K562 (cell line): ENCODE measurements around the gene EHD2. TPM values are rescaled to one million over a fixed set of nuclear protein-coding genes. Genes with fewer than 3 reads are reported as not detected.
A peak's percentile ranks its signal among the peaks of the same experiment; 100 is the strongest.

Experiments
- ADNP ChIP-seq: fragments of 200-800 bp; sonication (Bioruptor generic); IDR thresholded peaks from 2 replicates; pipeline ENCODE4 v1.6.1; 2016; ENCODE audit warnings: missing genetic modification characterization, missing compliant biosample characterization
- CBFB ChIP-seq: sonication (generic); formaldehyde crosslinking; IDR thresholded peaks from 2 replicates; pipeline ENCODE4 v1.4.0; 2020; ENCODE audit warnings: mild to moderate bottlenecking, missing genetic modification reagents
- FOXK1 ChIP-seq: sonication (generic); formaldehyde crosslinking; IDR thresholded peaks from 2 replicates; pipeline ENCODE4 v1.8.0; 2022; ENCODE audit warnings: missing genetic modification reagents, mild to moderate bottlenecking, borderline replicate concordance
- GTF2F1 ChIP-seq: IDR thresholded peaks from 2 replicates; pipeline ENCODE4 v1.6.1; 2011; ENCODE audit warnings: low read depth, low read length, improper control_type of control experiment
- HDAC1 ChIP-seq, 2 experiments: fragments of 450-650 bp; IDR thresholded peaks; 2 replicates each; pipeline ENCODE4 v1.6.1; 2016 to 2017; ENCODE audit warnings: inconsistent platforms in 1 of 2, mild to moderate bottlenecking in 1 of 2, moderate library complexity in 1 of 2
- HDGF ChIP-seq: fragments of 450-650 bp; IDR thresholded peaks from 2 replicates; pipeline ENCODE4 v1.6.1; 2016
- MAFG ChIP-seq: fragments of 450-650 bp; conservative IDR thresholded peaks from 2 replicates; pipeline ENCODE4 v1.6.1; 2016; ENCODE audit warnings: missing genetic modification characterization, missing compliant biosample characterization
- POLR2B ChIP-seq: fragments of 450-650 bp; IDR thresholded peaks from 2 replicates; pipeline ENCODE4 v1.6.1; 2018; ENCODE audit warnings: low read depth; ENCODE audit not compliant: partially characterized antibody
- SAFB2 ChIP-seq: fragments of 200-400 bp; formaldehyde crosslinking; IDR thresholded peaks from 2 replicates; pipeline ENCODE4 v1.6.1; 2018; ENCODE audit warnings: borderline replicate concordance, low read length, low read depth, moderate library complexity; ENCODE audit not compliant: severe bottlenecking
- SP1 ChIP-seq: sonication (generic); formaldehyde crosslinking; IDR thresholded peaks from 2 replicates; pipeline ENCODE4 v1.8.1; 2022; ENCODE audit warnings: mild to moderate bottlenecking, missing genetic modification reagents
- SRF ChIP-seq, 2 experiments: fragments of 250-450, 450-650 bp in 1 of 2; sonication (Bioruptor Pico) in 1 of 2; sonication (generic) in 1 of 2; formaldehyde crosslinking; IDR thresholded peaks; 2 replicates each; pipeline versions ENCODE4 v1.5.0 to v1.5.1; 2020 to 2022; ENCODE audit warnings: mild to moderate bottlenecking in 1 of 2, missing genetic modification reagents in 1 of 2
- TOE1 ChIP-seq, 2 experiments: fragments of 450-650 bp in 1 of 2; sonication (generic) in 1 of 2; formaldehyde crosslinking in 1 of 2; IDR thresholded peaks; 2 replicates each; pipeline versions ENCODE4 v1.7.1 to v1.8.0; 2016 to 2022; ENCODE audit warnings: borderline replicate concordance in 2 of 2, mild to moderate bottlenecking in 2 of 2, antibody characterized with exemption in 1 of 2, inconsistent platforms in 1 of 2, low read depth in 1 of 2, missing genetic modification reagents in 1 of 2, moderate library complexity in 1 of 2
- U2AF2 ChIP-seq: fragments of 200-400 bp; formaldehyde crosslinking; optimal IDR thresholded peaks from 2 replicates; pipeline ENCODE3; 2017; ENCODE audit warnings: low read depth, mild to moderate bottlenecking, low read length
- ZNF134 ChIP-seq: fragments of 250-450 bp; sonication (Bioruptor Pico); conservative IDR thresholded peaks from 2 replicates; pipeline ENCODE4 v1.4.0; 2020
- ZNF146 ChIP-seq: IDR thresholded peaks from one replicate; pipeline ENCODE4 v1.6.1; 2018; ENCODE audit warnings: missing compliant biosample characterization; ENCODE audit not compliant: unreplicated experiment
- ZNF263 ChIP-seq: sonication (generic); formaldehyde crosslinking; IDR thresholded peaks from 2 replicates; pipeline ENCODE4 v1.8.0; 2022; ENCODE audit warnings: mild to moderate bottlenecking, missing genetic modification reagents, borderline replicate concordance
- ZNF3 ChIP-seq: fragments of 250-450 bp; sonication (Bioruptor Pico); IDR thresholded peaks from 2 replicates; pipeline ENCODE4 v1.5.0; 2021; ENCODE audit warnings: mild to moderate bottlenecking, moderate library complexity
- ZNF311 ChIP-seq: fragments of 250-450 bp; sonication (Bioruptor Pico); IDR thresholded peaks from 2 replicates; pipeline ENCODE4 v1.4.0; 2020; ENCODE audit warnings: mild to moderate bottlenecking, moderate library complexity
- ZNF316 ChIP-seq: fragments of 450-650 bp; IDR thresholded peaks from 2 replicates; pipeline ENCODE4 v1.6.1; 2016
- ZNF75A ChIP-seq: fragments of 450-650 bp; formaldehyde crosslinking; IDR thresholded peaks from 2 replicates; pipeline ENCODE4 v1.4.0; 2020; ENCODE audit warnings: mild to moderate bottlenecking
- ZSCAN29 ChIP-seq: fragments of 450-650 bp; IDR thresholded peaks from 2 replicates; pipeline ENCODE4 v1.6.1; 2017
- polyA plus RNA-seq, 8 experiments: library from polyadenylated mRNA; depleted of rRNA in 4 of 8; stranded (reverse) in 5 of 8; unstranded in 3 of 8; fragments of >200 nt; fragmentation: Nextera tagmentation in 2 of 8; fragmentation: Illumina TruSeq in 1 of 8; extraction: Ambion mirVana in 2 of 8; extraction: Trizol in 1 of 8; gene quantifications; 2 replicates each; pipeline versions ENCODE4 v1.2.1 to v1.2.3, GENCODE V29; 2011 to 2014; ENCODE audit warnings: inconsistent platforms in 1 of 8, missing spikeins in 1 of 8
- total RNA-seq, 7 experiments: library from RNA; depleted of rRNA in 6 of 7; stranded (reverse); fragments of >200 nt in 6 of 7; fragmentation: Illumina TruSeq in 2 of 7; extraction: Trizol in 2 of 7; gene quantifications; 2 replicates each; pipeline versions ENCODE4 v1.2.1 to v1.2.3, GENCODE V29; 2011 to 2021; ENCODE audit warnings: low replicate concordance in 1 of 7
- TF ChIP-seq, protein P1 (sequence below), 2 experiments: IDR thresholded peaks; 2 replicates each; pipeline ENCODE4 v1.6.1; 2012; ENCODE audit warnings: improper control_type of control experiment in 2 of 2, low read depth in 2 of 2, low read length in 2 of 2, borderline replicate concordance in 1 of 2
- TF ChIP-seq, protein P2 (sequence below): sonication (generic); formaldehyde crosslinking; IDR thresholded peaks from 2 replicates; pipeline ENCODE4 v1.8.0; 2023; ENCODE audit warnings: mild to moderate bottlenecking, missing genetic modification reagents
- TF ChIP-seq, protein P3 (sequence below): fragments of 250-450 bp; sonication (Bioruptor Pico); IDR thresholded peaks from 2 replicates; pipeline ENCODE4 v1.4.0; 2020

Gene EHD2
- total and polyA plus RNA-seq, 9 of the 15 experiments (the other 6 are each of a cell fraction or from before 2014, with no cell fraction given): 1.7 to 32.2 (median 3.0) TPM

DNA sequence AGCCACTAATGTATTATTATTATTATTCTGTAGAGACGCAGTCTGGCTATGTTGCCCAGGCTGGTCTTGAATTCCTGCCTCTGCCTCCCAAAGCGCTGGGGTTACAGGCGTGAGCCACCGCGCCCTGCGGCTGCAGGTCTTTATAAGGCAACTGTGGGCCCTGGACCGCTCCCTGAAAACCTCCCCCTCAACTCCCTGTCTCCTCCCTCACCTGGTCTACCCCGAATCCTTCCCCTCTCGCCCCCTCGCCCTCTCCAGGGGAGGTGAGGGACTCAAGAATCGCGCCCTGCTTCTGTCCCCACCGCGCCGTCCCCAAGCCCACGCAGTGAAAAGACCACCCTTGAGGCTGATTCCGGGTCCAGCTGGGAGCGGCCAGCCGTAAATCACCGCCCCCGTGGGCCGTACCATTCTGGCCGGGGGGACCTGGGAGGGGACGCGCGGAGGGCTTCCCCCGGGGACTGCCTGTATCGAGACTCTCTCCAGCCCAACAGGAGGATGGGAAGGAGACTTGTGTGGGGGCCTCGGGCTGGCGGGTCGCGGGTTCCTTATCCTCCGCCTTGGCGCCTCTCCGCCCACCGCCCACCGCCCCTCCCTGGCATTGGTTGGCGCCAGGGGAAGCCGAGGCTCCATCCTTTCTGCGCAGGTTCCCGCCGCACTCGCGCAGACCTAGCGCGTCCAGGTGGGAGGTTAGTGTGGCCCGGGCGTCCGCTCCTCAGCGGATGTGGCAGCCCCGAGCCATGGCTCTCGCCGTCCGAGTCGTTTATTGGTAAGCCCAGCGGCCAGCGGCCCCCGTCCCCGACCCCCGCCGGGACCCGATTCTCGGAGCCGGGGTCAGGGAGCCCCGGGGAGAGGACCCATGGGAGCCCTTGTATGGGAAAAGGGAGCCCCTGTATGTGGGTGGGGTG, 65.1 kb downstream of the EHD2 start, which contains the start of gene SELENOW (continued):
- TF ChIP-seq ZNF134 (no peak), GTF2F1 (no peak), ZNF75A (CRISPR knock-in tag) (no peak), SP1 (CRISPR knock-in tag) (peak; percentile 100), SRF (CRISPR knock-in tag; IDR thresholded peaks at IDR 0.05) (peak in 1 of 2 experiments; percentile 86; a peak in 2 of 4 replicates), U2AF2 (no peak), SAFB2 (no peak), ZNF311 (CRISPR knock-in tag) (no peak), POLR2B (no peak), HDGF (no peak), MAFG (tag) (no peak), HDAC1 (IDR thresholded peaks at IDR 0.05) (peak in 1 of 2 experiments; percentile 90; a peak in 2 of 4 replicates), ZNF146 (CRISPR knock-in tag) (no peak), FOXK1 (no peak), ZNF263 (CRISPR knock-in tag) (no peak), TOE1 (IDR thresholded peaks at IDR 0.05; ENCODE audit: borderline replicate concordance) (peak; percentile 98), TOE1 (CRISPR knock-in tag; IDR thresholded peaks at IDR 0.05; ENCODE audit: borderline replicate concordance, low read depth) (no peak), CBFB (CRISPR knock-in tag) (no peak), ZNF316 (no peak), ADNP (0 out of 2 replicates have a peak, but pooled peaks have one; percentile 1), ZNF3 (CRISPR knock-in tag) (no peak), ZSCAN29 (no peak)
- TF ChIP-seq, protein P1, sequence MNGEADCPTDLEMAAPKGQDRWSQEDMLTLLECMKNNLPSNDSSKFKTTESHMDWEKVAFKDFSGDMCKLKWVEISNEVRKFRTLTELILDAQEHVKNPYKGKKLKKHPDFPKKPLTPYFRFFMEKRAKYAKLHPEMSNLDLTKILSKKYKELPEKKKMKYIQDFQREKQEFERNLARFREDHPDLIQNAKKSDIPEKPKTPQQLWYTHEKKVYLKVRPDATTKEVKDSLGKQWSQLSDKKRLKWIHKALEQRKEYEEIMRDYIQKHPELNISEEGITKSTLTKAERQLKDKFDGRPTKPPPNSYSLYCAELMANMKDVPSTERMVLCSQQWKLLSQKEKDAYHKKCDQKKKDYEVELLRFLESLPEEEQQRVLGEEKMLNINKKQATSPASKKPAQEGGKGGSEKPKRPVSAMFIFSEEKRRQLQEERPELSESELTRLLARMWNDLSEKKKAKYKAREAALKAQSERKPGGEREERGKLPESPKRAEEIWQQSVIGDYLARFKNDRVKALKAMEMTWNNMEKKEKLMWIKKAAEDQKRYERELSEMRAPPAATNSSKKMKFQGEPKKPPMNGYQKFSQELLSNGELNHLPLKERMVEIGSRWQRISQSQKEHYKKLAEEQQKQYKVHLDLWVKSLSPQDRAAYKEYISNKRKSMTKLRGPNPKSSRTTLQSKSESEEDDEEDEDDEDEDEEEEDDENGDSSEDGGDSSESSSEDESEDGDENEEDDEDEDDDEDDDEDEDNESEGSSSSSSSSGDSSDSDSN (IDR thresholded peaks at IDR 0.05; ENCODE audit: borderline replicate concordance in 1 of 2, low read depth in 2 of 2, low read length in 2 of 2): no peak
- TF ChIP-seq, protein P2, sequence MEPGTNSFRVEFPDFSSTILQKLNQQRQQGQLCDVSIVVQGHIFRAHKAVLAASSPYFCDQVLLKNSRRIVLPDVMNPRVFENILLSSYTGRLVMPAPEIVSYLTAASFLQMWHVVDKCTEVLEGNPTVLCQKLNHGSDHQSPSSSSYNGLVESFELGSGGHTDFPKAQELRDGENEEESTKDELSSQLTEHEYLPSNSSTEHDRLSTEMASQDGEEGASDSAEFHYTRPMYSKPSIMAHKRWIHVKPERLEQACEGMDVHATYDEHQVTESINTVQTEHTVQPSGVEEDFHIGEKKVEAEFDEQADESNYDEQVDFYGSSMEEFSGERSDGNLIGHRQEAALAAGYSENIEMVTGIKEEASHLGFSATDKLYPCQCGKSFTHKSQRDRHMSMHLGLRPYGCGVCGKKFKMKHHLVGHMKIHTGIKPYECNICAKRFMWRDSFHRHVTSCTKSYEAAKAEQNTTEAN: no peak
- TF ChIP-seq, protein P3, sequence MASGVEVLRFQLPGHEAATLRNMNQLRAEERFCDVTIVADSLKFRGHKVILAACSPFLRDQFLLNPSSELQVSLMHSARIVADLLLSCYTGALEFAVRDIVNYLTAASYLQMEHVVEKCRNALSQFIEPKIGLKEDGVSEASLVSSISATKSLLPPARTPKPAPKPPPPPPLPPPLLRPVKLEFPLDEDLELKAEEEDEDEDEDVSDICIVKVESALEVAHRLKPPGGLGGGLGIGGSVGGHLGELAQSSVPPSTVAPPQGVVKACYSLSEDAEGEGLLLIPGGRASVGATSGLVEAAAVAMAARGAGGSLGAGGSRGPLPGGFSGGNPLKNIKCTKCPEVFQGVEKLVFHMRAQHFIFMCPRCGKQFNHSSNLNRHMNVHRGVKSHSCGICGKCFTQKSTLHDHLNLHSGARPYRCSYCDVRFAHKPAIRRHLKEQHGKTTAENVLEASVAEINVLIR (CRISPR knock-in tag): no peak
